ENCODE data around the gene TPD52L1.

Gene TPD52L1

GRCh38 chr6:125169058-125169457, 15.5 kb downstream of the TPD52L1 start:
- H3K4me1 ChIP-seq (ENCODE audit: control insufficient read depth, low read length) = no peaks in the 10 kb centered on the region
- H3K9me2 ChIP-seq (replicated peaks; ENCODE audit: control insufficient read depth, low read length) = no peaks in the 10 kb centered on the region
- H3K79me2 ChIP-seq (ENCODE audit: control insufficient read depth, low read length) = no peaks in the 10 kb centered on the region
- no peak overlapping the region for H3K27ac ChIP-seq (ENCODE audit: low read depth, low read length)
- no peak for TF ChIP-seq CTCF (IDR thresholded peaks at IDR 0.05; ENCODE audit: low read depth, low read length, poor library complexity, severe bottlenecking)
- TF ChIP-seq EZH2phosphoT487 (IDR thresholded peaks at IDR 0.05; ENCODE audit: borderline replicate concordance, low read length) = no peak
- no peaks in the 10 kb centered on the region for H3K9me3 ChIP-seq (ENCODE audit: control insufficient read depth, insufficient read depth, low read length)
- H3K4me3 ChIP-seq (ENCODE audit: low read length) = no peak overlapping the region
- H3K4me2 ChIP-seq (ENCODE audit: low read length) = no peak overlapping the region
- no peaks in the 10 kb centered on the region for H3K36me3 ChIP-seq (ENCODE audit: control insufficient read depth, low read length)
- H3K27me3 ChIP-seq (ENCODE audit: control insufficient read depth, low read length) = no peaks in the 10 kb centered on the region
- no peaks in the 10 kb centered on the region for H4K20me1 ChIP-seq (ENCODE audit: control insufficient read depth, insufficient read depth, low read depth, low read length)
- H3F3A ChIP-seq (ENCODE audit: control insufficient read depth, insufficient read depth) = no peaks in the 10 kb centered on the region

- no peak overlapping the region for H3K4me2 ChIP-seq (ENCODE audit: low read length)
- no peaks in the 10 kb centered on the region for H3K79me2 ChIP-seq (ENCODE audit: control insufficient read depth, low read length)
- H3K27me3 ChIP-seq (ENCODE audit: control insufficient read depth, low read length) = no peaks in the 10 kb centered on the region
- no peaks in the 10 kb centered on the region for H3K9me2 ChIP-seq (replicated peaks; ENCODE audit: control insufficient read depth, low read length)
- no peak overlapping the region for H3K27ac ChIP-seq (ENCODE audit: low read depth, low read length)
- no peaks in the 10 kb centered on the region for H4K20me1 ChIP-seq (ENCODE audit: control insufficient read depth, insufficient read depth, low read depth, low read length)
- H3F3A ChIP-seq (ENCODE audit: control insufficient read depth, insufficient read depth) = no peaks in the 10 kb centered on the region
- H3K4me1 ChIP-seq (ENCODE audit: control insufficient read depth, low read length) = no peaks in the 10 kb centered on the region
- H3K9me3 ChIP-seq (ENCODE audit: control insufficient read depth, insufficient read depth, low read length) = no peaks in the 10 kb centered on the region
- H3K4me3 ChIP-seq (ENCODE audit: low read length) = no peak overlapping the region
- no peaks in the 10 kb centered on the region for H3K36me3 ChIP-seq (ENCODE audit: control insufficient read depth, low read length)
- TF ChIP-seq CTCF (IDR thresholded peaks at IDR 0.05; ENCODE audit: low read depth, low read length, poor library complexity, severe bottlenecking) (no peak), EZH2phosphoT487 (IDR thresholded peaks at IDR 0.05; ENCODE audit: borderline replicate concordance, low read length) (no peak)
Measured at GRCh38 chr6:125169522-125169921, 15.9 kb downstream of the TPD52L1 start.

GRCh38 chr6:125170376-125170775, 16.8 kb downstream of the TPD52L1 start:
- Histone ChIP-seq H3K4me1 (ENCODE audit: control insufficient read depth, low read length) (no peaks in the 10 kb centered on the region), H4K20me1 (ENCODE audit: control insufficient read depth, insufficient read depth, low read depth, low read length) (no peaks in the 10 kb centered on the region), H3K9me3 (ENCODE audit: control insufficient read depth, insufficient read depth, low read length) (no peaks in the 10 kb centered on the region), H3K4me3 (ENCODE audit: low read length) (no peak overlapping the region), H3K27me3 (ENCODE audit: control insufficient read depth, low read length) (no peaks in the 10 kb centered on the region), H3K27ac (ENCODE audit: low read depth, low read length) (no peak overlapping the region), H3K4me2 (ENCODE audit: low read length) (no peak overlapping the region), H3K9me2 (replicated peaks; ENCODE audit: control insufficient read depth, low read length) (no peaks in the 10 kb centered on the region), H3K79me2 (ENCODE audit: control insufficient read depth, low read length) (no peaks in the 10 kb centered on the region), H3F3A (ENCODE audit: control insufficient read depth, insufficient read depth) (no peaks in the 10 kb centered on the region), H3K36me3 (ENCODE audit: control insufficient read depth, low read length) (no peaks in the 10 kb centered on the region)
- no peak for TF ChIP-seq EZH2phosphoT487 (IDR thresholded peaks at IDR 0.05; ENCODE audit: borderline replicate concordance, low read length)
- no peak for TF ChIP-seq CTCF (IDR thresholded peaks at IDR 0.05; ENCODE audit: low read depth, low read length, poor library complexity, severe bottlenecking)
